ENCODE results near the gene KIAA1671.

GRCh38 chr22:24961217-24961844 is 8.8 kb downstream of the KIAA1671 start:
- no peak for TF ChIP-seq GATA2 (IDR thresholded peaks at IDR 0.05; ENCODE audit: low read depth, low read length)
- TF ChIP-seq GATA3 (IDR thresholded peaks at IDR 0.05; ENCODE audit: low read depth, low read length) = no peak
